CD4-positive, alpha-beta memory T cell (primary cell): ENCODE results near the gene FAM200B. TPM values are rescaled to one million over a fixed set of nuclear protein-coding genes. Genes with fewer than 3 reads are reported as not detected.

Experiments
- CTCF ChIA-PET: fragments of 350-600 bp; sonication (Branson Sonifier 250); formaldehyde crosslinking; loops from one replicate; lab custom pipeline; 2021; ENCODE audit warnings: inconsistent platforms; ENCODE audit not compliant: partially characterized antibody; lab: Charles Lee
- POLR2A ChIA-PET: fragments of 350-600 bp; sonication (Branson Sonifier 250); formaldehyde crosslinking; loops from one replicate; lab custom pipeline; 2021; ENCODE audit not compliant: partially characterized antibody; lab: Charles Lee
- DNase-seq, 5 donors: peaks; one replicate each; pipeline versions ENCODE4 v3.0.0 to v3.0.0-alpha.2; 2020 to 2022; ENCODE audit warnings: mixed read lengths in 1 of 5
- H3K27ac ChIP-seq: one replicate; pipeline ENCODE4 v1.7.0; 2013; ENCODE audit warnings: low read depth, low read length
- H3K27me3 ChIP-seq: 2 replicates; pipeline ENCODE4 v1.7.0; 2013; ENCODE audit warnings: mild to moderate bottlenecking, low read length, moderate library complexity; ENCODE audit not compliant: insufficient read depth
- H3K36me3 ChIP-seq: 2 replicates; pipeline ENCODE4 v1.7.0; 2013; ENCODE audit warnings: mild to moderate bottlenecking, low read length, moderate library complexity; ENCODE audit not compliant: insufficient read depth
- H3K4me1 ChIP-seq: 2 replicates; pipeline ENCODE4 v1.7.0; 2013; ENCODE audit warnings: mild to moderate bottlenecking, low read length, moderate library complexity; ENCODE audit not compliant: insufficient read depth
- H3K4me3 ChIP-seq, 2 donors: one replicate each; pipeline ENCODE4 v1.7.0; 2013; ENCODE audit warnings: low read length in 2 of 2, mild to moderate bottlenecking in 1 of 2
- H3K9me3 ChIP-seq, 2 donors: one replicate each; pipeline ENCODE4 v1.7.0; 2013; ENCODE audit warnings: low read length in 2 of 2, control low read depth in 1 of 2; ENCODE audit not compliant: control insufficient read depth in 1 of 2
- H3K27ac Mint-ChIP-seq, 7 donors: one replicate each; pipeline ENCODE4 v1.8.0; 2020 to 2021; ENCODE audit warnings: mixed read lengths in 7 of 7, mild to moderate bottlenecking in 6 of 7, inconsistent platforms in 3 of 7, moderate library complexity in 3 of 7
- H3K27me3 Mint-ChIP-seq, 2 donors: one replicate each; pipeline ENCODE4 v1.8.0; 2020 to 2021; ENCODE audit warnings: mixed read lengths in 2 of 2
- H3K36me3 Mint-ChIP-seq, 2 donors: one replicate each; pipeline ENCODE4 v1.8.0; 2020 to 2021; ENCODE audit warnings: mixed read lengths in 2 of 2, inconsistent platforms in 1 of 2, mild to moderate bottlenecking in 1 of 2
- H3K4me1 Mint-ChIP-seq, 4 donors: one replicate each; pipeline ENCODE4 v1.8.0; 2020 to 2021; ENCODE audit warnings: mixed read lengths in 4 of 4, mild to moderate bottlenecking in 1 of 4
- H3K4me3 Mint-ChIP-seq, 8 donors: one replicate each; pipeline ENCODE4 v1.8.0; 2020 to 2021; ENCODE audit warnings: mixed read lengths in 8 of 8, mild to moderate bottlenecking in 7 of 8, moderate library complexity in 6 of 8, inconsistent platforms in 3 of 8
- H3K9me3 Mint-ChIP-seq, 8 donors: one replicate each; pipeline ENCODE4 v1.8.0; 2020 to 2021; ENCODE audit warnings: mixed read lengths in 8 of 8, mild to moderate bottlenecking in 5 of 8, inconsistent platforms in 3 of 8, moderate library complexity in 1 of 8
- intact Hi-C: fragments of 100-400 bp; cut with micrococcal nuclease; formaldehyde crosslinking; loops from one replicate; pipeline ENCODE4 v1.15.1; 2023
- polyA plus RNA-seq, 2 donors: library from polyadenylated mRNA; unstranded; fragments of 300-500 nt; fragmentation: Illumina TruSeq; gene quantifications; one replicate each; pipeline ENCODE4 v1.2.3, GENCODE V29; 2021
- total RNA-seq, 2 experiments: library from RNA; stranded (reverse); gene quantifications; one replicate each; pipeline ENCODE4 v1.2.3, GENCODE V29; 2021

FAM200B gene
- total and polyA plus RNA-seq, 4 experiments from 2014 or later, result 35.5 to 86.8 (median 54.2) TPM

GRCh38 chr4:15656038-15656470 is 25.6 kb upstream of the FAM200B start:
- Mint-ChIP-seq H3K27ac (peak overlapping the region; percentile 88 to 99 (median 98)), H3K9me3 (peaks cover 0 to 2% (median 0%) of the 10 kb centered on the region in 8 donors), H3K27me3 (no peaks in the 10 kb centered on the region), H3K36me3 (peaks cover 0 to 7% of the 10 kb centered on the region in 2 donors), H3K4me1 (peaks cover 28 to 52% (median 34%) of the 10 kb centered on the region in 4 donors), H3K4me3 (peak overlapping the region; percentile 91 to 96 (median 95))
- Histone ChIP-seq H3K27ac (peak overlapping the region; percentile 88), H3K9me3 (no peaks in the 10 kb centered on the region), H3K4me1 (peaks cover 39% of the 10 kb centered on the region), H3K27me3 (no peaks in the 10 kb centered on the region), H3K36me3 (no peaks in the 10 kb centered on the region), H3K4me3 (peak overlapping the region in 1 of 2 donors; percentile 94)
- ChIA-PET CTCF (interaction anchor here (0.9 kb wide), 1 partner anchor 26 kb away, joined by 4 read pairs; no protein-coding TSS in a partner anchor), POLR2A (interaction anchor here (0.9 to 3.1 kb wide), 10 partner anchors 8 to 655 kb away, joined by 3 to 41 read pairs (median 6); partner anchors contain the start of genes CPEB2 and FAM200B)
- no peak for DNase-seq
- intact Hi-C loops, result no loop called here

GRCh38 chr4:15657366-15657765 is 24.3 kb upstream of the FAM200B start:
- no peaks in the 10 kb centered on the region for H3K27me3 ChIP-seq
- no peak for DNase-seq
- intact Hi-C loops, result no loop called here
- ChIA-PET POLR2A (interaction anchor here (1.6 to 1.7 kb wide), 2 partner anchors 14 to 24 kb away, joined by 4 to 7 read pairs; partner anchors contain the start of gene FAM200B), CTCF (no interaction called here)
- H3K4me3 ChIP-seq, result no peak overlapping the region
- H3K27me3 Mint-ChIP-seq, result no peaks in the 10 kb centered on the region
- H3K36me3 ChIP-seq, result no peaks in the 10 kb centered on the region
- H3K4me1 Mint-ChIP-seq, result peaks cover 17 to 39% (median 22%) of the 10 kb centered on the region in 4 donors
- peaks cover 26% of the 10 kb centered on the region for H3K4me1 ChIP-seq
- no peaks in the 10 kb centered on the region for H3K9me3 ChIP-seq
- H3K4me3 Mint-ChIP-seq, result peak overlapping the region in 2 of 8 donors; percentile 5 to 76
- H3K36me3 Mint-ChIP-seq, result peaks cover 0 to 7% of the 10 kb centered on the region in 2 donors
- peaks cover 0 to 2% (median 0%) of the 10 kb centered on the region in 8 donors for H3K9me3 Mint-ChIP-seq
- peak overlapping the region in 2 of 7 donors; percentile 82 to 96 for H3K27ac Mint-ChIP-seq
- no peak overlapping the region for H3K27ac ChIP-seq

- Mint-ChIP-seq H3K27me3 (no peaks in the 10 kb centered on the region), H3K27ac (no peak overlapping the region), H3K36me3 (peaks cover 0 to 7% of the 10 kb centered on the region in 2 donors), H3K4me1 (peaks cover 11 to 30% (median 15%) of the 10 kb centered on the region in 4 donors), H3K4me3 (no peak overlapping the region), H3K9me3 (peaks cover 0 to 2% (median 0%) of the 10 kb centered on the region in 8 donors)
- Histone ChIP-seq H3K4me1 (peaks cover 17% of the 10 kb centered on the region), H3K27me3 (no peaks in the 10 kb centered on the region), H3K4me3 (no peak overlapping the region), H3K27ac (no peak overlapping the region), H3K9me3 (no peaks in the 10 kb centered on the region), H3K36me3 (no peaks in the 10 kb centered on the region)
- ChIA-PET CTCF (no interaction called here), POLR2A (interaction anchor here (1.6 kb wide), 1 partner anchor 24 kb away, joined by 7 read pairs; the partner anchor contains the start of gene FAM200B)
- no peak for DNase-seq
- intact Hi-C loops, result no loop called here
Observed at GRCh38 chr4:15658136-15658770, 23.4 kb upstream of the FAM200B start.

- Histone ChIP-seq H3K27me3 (no peaks in the 10 kb centered on the region), H3K4me1 (peaks cover 12% of the 10 kb centered on the region), H3K9me3 (no peaks in the 10 kb centered on the region), H3K36me3 (no peaks in the 10 kb centered on the region), H3K4me3 (no peak overlapping the region), H3K27ac (no peak overlapping the region)
- Mint-ChIP-seq H3K36me3 (peaks cover 0 to 7% of the 10 kb centered on the region in 2 donors), H3K9me3 (peaks cover 0 to 2% (median 0%) of the 10 kb centered on the region in 8 donors), H3K27me3 (no peaks in the 10 kb centered on the region), H3K4me1 (peaks cover 7 to 24% (median 11%) of the 10 kb centered on the region in 4 donors), H3K4me3 (no peak overlapping the region), H3K27ac (no peak overlapping the region)
- DNase-seq, result no peak
- POLR2A ChIA-PET, result interaction anchor here (1.8 kb wide), 1 partner anchor 23 kb away, joined by 12 read pairs; the partner anchor contains the start of gene FAM200B
- intact Hi-C loops, result no loop called here
- CTCF ChIA-PET, result no interaction called here
Observed at GRCh38 chr4:15658781-15659180, 22.8 kb upstream of the FAM200B start.

GRCh38 chr4:15659768-15660570 is 21.7 kb upstream of the FAM200B start:
- Histone ChIP-seq H3K9me3 (no peaks in the 10 kb centered on the region), H3K27me3 (no peaks in the 10 kb centered on the region), H3K36me3 (no peaks in the 10 kb centered on the region), H3K27ac (no peak overlapping the region), H3K4me3 (no peak overlapping the region), H3K4me1 (peaks cover 6% of the 10 kb centered on the region)
- CTCF ChIA-PET, result interaction anchor here (0.8 kb wide), 1 partner anchor 9 kb away, joined by 3 read pairs; no protein-coding TSS in a partner anchor
- peaks cover 0 to 3% of the 10 kb centered on the region in 2 donors for H3K36me3 Mint-ChIP-seq
- no peaks in the 10 kb centered on the region for H3K27me3 Mint-ChIP-seq
- POLR2A ChIA-PET, result interaction anchor here (1.8 kb wide), 1 partner anchor 22 kb away, joined by 12 read pairs; the partner anchor contains the start of gene FAM200B
- no peaks in the 10 kb centered on the region for H3K9me3 Mint-ChIP-seq
- DNase-seq, result no peak
- H3K4me3 Mint-ChIP-seq, result no peak overlapping the region
- intact Hi-C loops, result no loop called here
- no peak overlapping the region for H3K27ac Mint-ChIP-seq
- H3K4me1 Mint-ChIP-seq, result peaks cover 2 to 16% (median 5%) of the 10 kb centered on the region in 4 donors

GRCh38 chr4:15665753-15666365 is 15.8 kb upstream of the FAM200B start:
- ChIA-PET POLR2A (no interaction called here), CTCF (no interaction called here)
- H3K4me1 ChIP-seq, result peaks cover 4% of the 10 kb centered on the region
- no peaks in the 10 kb centered on the region for H3K27me3 ChIP-seq
- H3K9me3 ChIP-seq, result no peaks in the 10 kb centered on the region
- Mint-ChIP-seq H3K9me3 (no peaks in the 10 kb centered on the region), H3K4me3 (no peak overlapping the region), H3K27ac (no peak overlapping the region), H3K27me3 (no peaks in the 10 kb centered on the region), H3K4me1 (peaks cover 0 to 2% (median 0%) of the 10 kb centered on the region in 4 donors), H3K36me3 (no peaks in the 10 kb centered on the region)
- H3K36me3 ChIP-seq, result no peaks in the 10 kb centered on the region
- no peak for DNase-seq
- intact Hi-C loops, result no loop called here
- H3K27ac ChIP-seq, result no peak overlapping the region
- no peak overlapping the region for H3K4me3 ChIP-seq
